ENCODE measurements around the gene GABPA. TPM values are rescaled to one million over a fixed set of nuclear protein-coding genes. Genes with fewer than 3 reads are reported as not detected.
A peak's percentile ranks its signal among the peaks of the same experiment; 100 is the strongest.
"Not testable (repeated sequence)": the region's sequence is repeated elsewhere in the genome, so short reads cannot be mapped to it uniquely, and the experiment has no call there.

GABPA gene
- total RNA-seq, result 10 to 100 TPM; 23.5 to 23.6 TPM

DNA sequence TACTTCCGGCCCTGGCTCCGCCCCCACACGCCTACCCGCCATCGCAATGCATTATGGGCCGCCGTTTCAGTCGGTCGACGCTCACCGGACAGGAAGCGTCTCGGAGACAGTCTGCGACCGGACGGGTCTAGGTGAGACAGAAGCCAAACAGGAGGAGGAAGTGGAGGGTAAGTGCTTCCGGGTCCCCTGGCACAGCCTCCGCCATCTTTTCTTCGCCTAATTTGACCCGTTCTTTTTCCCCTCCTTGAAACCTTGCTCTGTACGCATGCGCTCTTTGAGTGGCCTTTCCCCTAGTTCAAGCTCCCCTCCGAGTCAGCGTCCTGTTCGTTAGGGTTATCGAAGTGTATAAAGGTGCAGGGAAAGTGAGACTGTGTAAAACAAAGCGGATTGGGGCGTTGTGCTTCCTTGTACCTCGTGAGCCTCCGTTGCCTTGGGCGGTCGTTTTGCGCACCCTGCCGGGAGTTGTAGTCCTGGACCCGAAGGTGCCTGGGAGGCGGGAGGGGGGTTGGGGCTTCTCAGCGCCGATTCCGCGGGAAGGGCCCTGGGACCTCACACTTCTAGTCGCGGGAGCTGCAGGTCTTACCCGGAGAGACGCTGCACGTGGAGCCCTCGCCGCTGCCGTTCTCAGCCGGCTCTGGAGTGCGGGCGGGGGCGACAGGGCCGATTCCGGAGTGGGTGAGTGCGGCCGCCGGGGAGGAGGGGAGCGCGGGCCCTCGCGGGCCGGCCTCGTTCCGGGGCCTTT is at the start of gene GABPA, which contains the start of gene ATP5PF:
Gene GABPA (plus strand): TSS at position 69 of the 742 bp plus-strand sequence. CDS start 6,627 bp downstream, outside the sequence.
Gene ATP5PF (minus strand): TSS at position 1 of the 742 bp plus-strand sequence. CDS start 5,110 bp downstream, outside the sequence.
- Mint-ChIP-seq H3K4me3 (peak within 1 kb of the TSS; percentile 100), H3K27ac (peak within 1 kb of the TSS; percentile 99 to 100), H3K36me3 (peaks cover 25% of the 10 kb centered on the region), H3K27me3 (no peaks in the 10 kb centered on the region), H3K9me3 (no peaks in the 10 kb centered on the region), H3K4me1 (ENCODE audit: low read depth in 2 of 2) (peaks cover 32 to 43% of the 10 kb centered on the region in 2 donors)
- ATAC-seq (peak; percentile 97 to 98), DNase-seq (ENCODE audit: low spot score) (peak; percentile 98)

GRCh38 chr21:25687787-25688186 is 47.0 kb upstream of the GABPA start:
- Mint-ChIP-seq H3K27ac (no peak overlapping the region), H3K4me1 (ENCODE audit: low read depth in 2 of 2) (no peaks in the 10 kb centered on the region), H3K27me3 (peaks cover 11 to 16% of the 10 kb centered on the region in 2 donors), H3K9me3 (no peaks in the 10 kb centered on the region), H3K4me3 (no peak overlapping the region), H3K36me3 (no peaks in the 10 kb centered on the region)
- ATAC-seq (no peak), DNase-seq (ENCODE audit: low spot score) (no peak)

GRCh38 chr21:25688275-25689155 is 46.3 kb upstream of the GABPA start:
- ATAC-seq (no peak), DNase-seq (ENCODE audit: low spot score) (no peak)
- Mint-ChIP-seq H3K27me3 (peaks cover 11 to 16% of the 10 kb centered on the region in 2 donors), H3K4me3 (no peak overlapping the region), H3K9me3 (no peaks in the 10 kb centered on the region), H3K4me1 (ENCODE audit: low read depth in 2 of 2) (no peaks in the 10 kb centered on the region), H3K36me3 (no peaks in the 10 kb centered on the region), H3K27ac (no peak overlapping the region)

DNA sequence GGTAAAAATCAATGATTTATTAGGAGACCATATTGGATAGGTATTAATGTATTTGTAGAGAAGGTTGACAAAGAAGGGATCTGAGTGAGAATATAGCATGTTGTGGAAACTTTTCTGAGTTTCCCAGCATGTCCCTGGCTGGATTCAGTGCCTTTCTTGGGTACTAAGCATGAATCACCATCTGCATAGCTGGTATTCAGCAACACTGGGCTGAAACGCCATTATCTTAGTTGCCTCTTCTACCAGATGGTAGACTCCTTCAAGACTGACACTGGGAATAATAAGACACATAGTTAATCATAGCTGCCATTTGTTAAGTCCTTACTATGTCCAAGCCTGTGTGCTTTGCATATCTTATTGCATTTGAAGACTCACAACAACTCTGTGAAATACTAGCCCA is 45.5 kb upstream of the GABPA start:
- H3K36me3 Mint-ChIP-seq, result no peaks in the 10 kb centered on the region
- no peak overlapping the region for H3K27ac Mint-ChIP-seq
- DNase-seq (ENCODE audit: low spot score), result no peak
- no peak overlapping the region for H3K4me3 Mint-ChIP-seq
- H3K27me3 Mint-ChIP-seq, result peaks cover 11 to 16% of the 10 kb centered on the region in 2 donors
- no peak for ATAC-seq
- H3K4me1 Mint-ChIP-seq (ENCODE audit: low read depth in 2 of 2), result no peaks in the 10 kb centered on the region
- no peaks in the 10 kb centered on the region for H3K9me3 Mint-ChIP-seq

DNA sequence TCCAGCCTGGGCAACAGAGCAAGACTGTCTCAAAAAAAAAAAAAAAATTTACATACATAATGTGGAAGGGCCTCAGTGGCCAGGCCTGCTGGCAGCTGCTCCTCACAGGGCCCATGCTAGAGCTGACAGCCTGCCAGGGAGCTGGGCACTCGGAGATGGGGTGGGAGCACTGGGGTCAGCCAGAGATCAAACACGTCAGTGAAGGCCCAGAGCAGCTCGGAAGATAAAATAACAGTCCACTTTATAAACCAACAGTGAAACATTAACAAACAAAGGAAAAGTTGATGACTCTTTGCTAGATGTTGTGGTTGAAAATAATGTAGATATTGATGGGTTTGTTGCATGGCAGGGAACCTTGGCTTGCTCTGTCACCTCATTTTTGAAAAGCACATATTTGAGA is 42.8 kb upstream of the GABPA start:
- H3K9me3 Mint-ChIP-seq, result no peaks in the 10 kb centered on the region
- H3K27me3 Mint-ChIP-seq, result peaks cover 6 to 16% of the 10 kb centered on the region in 2 donors
- no peak for ATAC-seq
- no peaks in the 10 kb centered on the region for H3K36me3 Mint-ChIP-seq
- no peak overlapping the region for H3K27ac Mint-ChIP-seq
- H3K4me1 Mint-ChIP-seq (ENCODE audit: low read depth in 2 of 2), result no peaks in the 10 kb centered on the region
- H3K4me3 Mint-ChIP-seq, result no peak overlapping the region
- no peak for DNase-seq (ENCODE audit: low spot score)

- ATAC-seq; H3K27ac Mint-ChIP-seq; H3K27me3 Mint-ChIP-seq; H3K4me1 Mint-ChIP-seq (ENCODE audit: low read depth in 2 of 2); DNase-seq (ENCODE audit: low spot score); H3K36me3 Mint-ChIP-seq; H3K9me3 Mint-ChIP-seq; H3K4me3 Mint-ChIP-seq: not testable (repeated sequence)
Measured at GRCh38 chr21:25695461-25695860, 39.3 kb upstream of the GABPA start.

- no peaks in the 10 kb centered on the region for H3K4me1 Mint-ChIP-seq (ENCODE audit: low read depth in 2 of 2)
- H3K9me3 Mint-ChIP-seq, result no peaks in the 10 kb centered on the region
- ATAC-seq (no peak), DNase-seq (ENCODE audit: low spot score) (no peak)
- H3K27ac Mint-ChIP-seq, result no peak overlapping the region
- no peak overlapping the region for H3K4me3 Mint-ChIP-seq
- H3K36me3 Mint-ChIP-seq, result no peaks in the 10 kb centered on the region
- H3K27me3 Mint-ChIP-seq, result no peaks in the 10 kb centered on the region
Measured at GRCh38 chr21:25700741-25701140, 34.0 kb upstream of the GABPA start.

GRCh38 chr21:25701529-25701928 is 33.2 kb upstream of the GABPA start:
- H3K4me3 Mint-ChIP-seq, result no peak overlapping the region
- DNase-seq (ENCODE audit: low spot score), result no peak
- no peaks in the 10 kb centered on the region for H3K4me1 Mint-ChIP-seq (ENCODE audit: low read depth in 2 of 2)
- H3K36me3 Mint-ChIP-seq, result no peaks in the 10 kb centered on the region
- no peak for ATAC-seq
- H3K27ac Mint-ChIP-seq, result no peak overlapping the region
- H3K9me3 Mint-ChIP-seq, result no peaks in the 10 kb centered on the region
- H3K27me3 Mint-ChIP-seq, result no peaks in the 10 kb centered on the region

GRCh38 chr21:25708467-25709065 is 26.2 kb upstream of the GABPA start:
- DNase-seq (ENCODE audit: low spot score) (peak; percentile 65), ATAC-seq (no peak)
- Mint-ChIP-seq H3K27me3 (no peaks in the 10 kb centered on the region), H3K27ac (no peak overlapping the region), H3K36me3 (no peaks in the 10 kb centered on the region), H3K4me1 (ENCODE audit: low read depth in 2 of 2) (peaks cover 7 to 8% of the 10 kb centered on the region in 2 donors), H3K4me3 (no peak overlapping the region), H3K9me3 (no peaks in the 10 kb centered on the region)

GRCh38 chr21:25709684-25710265 is 25.0 kb upstream of the GABPA start:
- Mint-ChIP-seq H3K27ac (no peak overlapping the region), H3K9me3 (no peaks in the 10 kb centered on the region), H3K4me3 (no peak overlapping the region), H3K36me3 (no peaks in the 10 kb centered on the region), H3K27me3 (no peaks in the 10 kb centered on the region), H3K4me1 (ENCODE audit: low read depth in 2 of 2) (peaks cover 8 to 9% of the 10 kb centered on the region in 2 donors)
- no peak for ATAC-seq
- DNase-seq (ENCODE audit: low spot score), result no peak

DNA sequence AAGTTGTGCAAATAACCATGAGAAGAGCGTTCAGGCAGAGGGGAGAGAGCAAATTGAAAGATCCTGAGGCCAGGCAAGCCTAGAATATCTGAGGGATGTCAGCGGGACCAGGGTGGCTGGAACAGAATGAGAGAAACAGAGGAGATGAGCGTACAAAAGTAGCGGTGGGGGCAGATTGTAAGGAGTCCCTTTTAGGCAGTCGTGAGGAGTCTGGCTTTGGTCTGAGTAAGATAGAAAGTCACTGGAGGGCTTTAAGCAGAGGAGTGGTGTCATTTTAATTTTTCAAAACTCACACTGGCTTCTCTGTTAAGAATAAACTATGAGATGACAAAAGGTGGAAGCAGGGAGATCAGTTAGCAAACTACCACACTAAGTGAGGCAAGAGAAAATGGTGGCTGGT is 24.2 kb upstream of the GABPA start:
- DNase-seq (ENCODE audit: low spot score), result no peak
- H3K9me3 Mint-ChIP-seq, result no peaks in the 10 kb centered on the region
- H3K27ac Mint-ChIP-seq, result peak overlapping the region; percentile 17 to 38
- H3K4me1 Mint-ChIP-seq (ENCODE audit: low read depth in 2 of 2), result peaks cover 8 to 9% of the 10 kb centered on the region in 2 donors
- H3K27me3 Mint-ChIP-seq, result no peaks in the 10 kb centered on the region
- no peaks in the 10 kb centered on the region for H3K36me3 Mint-ChIP-seq
- ATAC-seq, result peak in 1 of 2 donors; percentile 65
- H3K4me3 Mint-ChIP-seq, result peak overlapping the region; percentile 38

- H3K27ac Mint-ChIP-seq, result peak overlapping the region in 1 of 2 donors; percentile 55
- H3K4me1 Mint-ChIP-seq (ENCODE audit: low read depth in 2 of 2); H3K9me3 Mint-ChIP-seq: not testable (repeated sequence)
Measured at GRCh38 chr21:25714066-25714465, 20.7 kb upstream of the GABPA start.

GRCh38 chr21:25717491-25718147 is 17.2 kb upstream of the GABPA start:
- Mint-ChIP-seq H3K4me3 (no peak overlapping the region), H3K27ac (no peak overlapping the region), H3K27me3 (no peaks in the 10 kb centered on the region), H3K4me1 (ENCODE audit: low read depth in 2 of 2) (peaks cover 0 to 5% of the 10 kb centered on the region in 2 donors), H3K36me3 (peaks cover 9% of the 10 kb centered on the region), H3K9me3 (no peaks in the 10 kb centered on the region)
- ATAC-seq, result no peak
- no peak for DNase-seq (ENCODE audit: low spot score)

More at GRCh38 chr21:25714066-25714465, 20.7 kb upstream of the GABPA start:
- DNase-seq (ENCODE audit: low spot score); H3K27me3 Mint-ChIP-seq; ATAC-seq; H3K36me3 Mint-ChIP-seq: not testable (repeated sequence)
- H3K4me3 Mint-ChIP-seq, result peak overlapping the region; percentile 16
